ENCODE results near the gene MPDZ.

DNA sequence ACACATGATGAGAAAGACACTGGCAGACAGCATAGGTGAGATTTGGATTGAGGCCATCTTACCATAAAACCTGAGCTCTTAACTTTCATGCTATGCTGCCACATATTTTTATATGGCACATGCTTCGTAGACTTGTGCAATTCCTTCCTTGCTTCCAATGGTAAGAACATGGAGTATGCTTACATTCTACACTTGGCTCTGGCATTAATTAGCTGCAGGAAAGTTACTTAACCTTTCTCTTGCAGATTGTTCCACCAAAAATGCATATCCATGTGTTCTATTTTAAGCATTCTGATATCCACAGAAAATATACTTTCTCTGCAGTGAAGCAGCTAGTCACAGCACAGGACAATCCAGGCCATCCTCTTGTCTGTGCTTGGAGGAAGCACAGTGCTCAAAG is 119.4 kb downstream of the MPDZ start:
- TF ChIP-seq CTCF (IDR thresholded peaks at IDR 0.05) = no peak
- TF ChIP-seq POLR2A (IDR thresholded peaks at IDR 0.05) = no peak
- TF ChIP-seq POLR2AphosphoS5 (IDR thresholded peaks at IDR 0.05; ENCODE audit: insufficient read depth in 1 of 2, low read depth in 1 of 2) = no peak
